Loucy (cell line): ENCODE measurements around the gene IFNGR1.

ENCODE experiments used
- H2AFZ ChIP-seq: fragments of 200-600 bp; sonication (generic); 2 replicates; pipeline ENCODE4 v1.6.0; 2016; ENCODE audit warnings: antibody characterized with exemption, mild to moderate bottlenecking, low read length, moderate library complexity
- H3F3A ChIP-seq: fragments of 200-600 bp; 2 replicates; pipeline ENCODE4 v1.6.0; 2016; ENCODE audit warnings: antibody characterized with exemption, low read depth, mild to moderate bottlenecking
- H3K27me3 ChIP-seq: fragments of 200-600 bp; sonication (generic); 2 replicates; pipeline ENCODE4 v1.6.1; 2014; ENCODE audit warnings: low read length, mild to moderate bottlenecking; ENCODE audit not compliant: insufficient read depth, poor library complexity, severe bottlenecking
- H3K36me3 ChIP-seq: fragments of 200-600 bp; sonication (generic); 2 replicates; pipeline ENCODE4 v1.6.1; 2016; ENCODE audit warnings: low read length; ENCODE audit not compliant: insufficient read depth
- H3K4me1 ChIP-seq: fragments of 200-600 bp; sonication (generic); 2 replicates; pipeline ENCODE4 v1.5.1; 2014; ENCODE audit warnings: low read length, mild to moderate bottlenecking; ENCODE audit not compliant: insufficient read depth, poor library complexity, severe bottlenecking
- H3K4me2 ChIP-seq: fragments of 200-600 bp; sonication (generic); 2 replicates; pipeline ENCODE4 v1.6.0; 2014; ENCODE audit warnings: antibody characterized with exemption, low read length, low read depth, mild to moderate bottlenecking; ENCODE audit not compliant: poor library complexity, severe bottlenecking
- H3K4me3 ChIP-seq: fragments of 200-600 bp; sonication (generic); 2 replicates; pipeline ENCODE4 v1.5.1; 2014; ENCODE audit warnings: low read length, mild to moderate bottlenecking, mixed read lengths; ENCODE audit not compliant: poor library complexity, severe bottlenecking
- H3K79me2 ChIP-seq: fragments of 200-600 bp; sonication (generic); 2 replicates; pipeline ENCODE4 v1.6.1; 2014; ENCODE audit warnings: low read length; ENCODE audit not compliant: insufficient read depth
- H3K9ac ChIP-seq: fragments of 200-600 bp; sonication (generic); 2 replicates; pipeline ENCODE4 v1.6.0; 2014; ENCODE audit warnings: mild to moderate bottlenecking, low read depth, low read length, moderate library complexity; ENCODE audit not compliant: poor library complexity, severe bottlenecking
- H3K9me2 ChIP-seq: fragments of 200-600 bp; sonication (generic); replicated peaks from 2 replicates; pipeline ENCODE4 v1.6.1; 2016; ENCODE audit warnings: low read depth, low read length, mixed read lengths
- H3K9me3 ChIP-seq: fragments of 200-600 bp; sonication (generic); 2 replicates; pipeline ENCODE4 v1.6.1; 2014; ENCODE audit warnings: mild to moderate bottlenecking, antibody characterized with exemption, low read length, low read depth; ENCODE audit not compliant: insufficient read depth
- H4K20me1 ChIP-seq: fragments of 200-600 bp; sonication (generic); 2 replicates; pipeline ENCODE4 v1.6.0; 2014; ENCODE audit warnings: antibody characterized with exemption, low read length, mild to moderate bottlenecking; ENCODE audit not compliant: insufficient read depth, poor library complexity, severe bottlenecking
- CTCF ChIP-seq: fragments of 200-600 bp; sonication (generic); conservative IDR thresholded peaks from 2 replicates; pipeline ENCODE4 v1.5.1; 2014; ENCODE audit warnings: mild to moderate bottlenecking, antibody characterized with exemption, low read length
- EZH2phosphoT487 ChIP-seq: fragments of 200-600 bp; IDR thresholded peaks from 2 replicates; pipeline ENCODE4 v1.6.1; 2018; ENCODE audit warnings: antibody characterized with exemption, mild to moderate bottlenecking, moderate library complexity, borderline replicate concordance

Gene IFNGR1

DNA sequence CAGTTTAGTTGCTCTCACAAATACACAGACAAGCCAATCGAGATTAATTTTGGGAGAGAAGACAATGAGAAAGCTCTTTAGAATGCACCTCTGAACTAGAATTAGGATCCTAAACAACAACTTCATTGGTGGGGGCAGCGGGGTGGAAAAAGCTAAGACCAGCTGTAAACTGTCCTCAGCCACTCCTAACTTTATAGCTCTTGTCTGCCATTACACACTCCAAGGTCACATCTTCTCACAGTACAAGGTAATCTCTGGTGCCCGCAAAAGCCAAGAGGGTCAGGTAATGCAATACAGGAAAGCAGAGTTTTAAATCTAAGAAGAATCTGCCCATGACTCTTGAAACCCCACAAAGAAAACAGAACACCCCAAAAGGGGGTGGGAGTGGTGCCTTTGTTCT lies 27.9 kb downstream of the IFNGR1 start:
- H3K4me2 ChIP-seq = no peak overlapping the region
- no peaks in the 10 kb centered on the region for H3K36me3 ChIP-seq
- no peaks in the 10 kb centered on the region for H3K27me3 ChIP-seq
- H3K9me2 ChIP-seq = no peaks in the 10 kb centered on the region
- no peak overlapping the region for H3K9ac ChIP-seq
- H3K4me3 ChIP-seq = no peak overlapping the region
- no peak overlapping the region for H2AFZ ChIP-seq
- H4K20me1 ChIP-seq = no peaks in the 10 kb centered on the region
- peaks cover 4% of the 10 kb centered on the region for H3K4me1 ChIP-seq
- no peaks in the 10 kb centered on the region for H3F3A ChIP-seq
- H3K79me2 ChIP-seq = no peaks in the 10 kb centered on the region
- TF ChIP-seq CTCF (no peak), EZH2phosphoT487 (no peak)
- H3K9me3 ChIP-seq = peaks cover 17% of the 10 kb centered on the region; the same call in 1 of the 2 replicates

DNA sequence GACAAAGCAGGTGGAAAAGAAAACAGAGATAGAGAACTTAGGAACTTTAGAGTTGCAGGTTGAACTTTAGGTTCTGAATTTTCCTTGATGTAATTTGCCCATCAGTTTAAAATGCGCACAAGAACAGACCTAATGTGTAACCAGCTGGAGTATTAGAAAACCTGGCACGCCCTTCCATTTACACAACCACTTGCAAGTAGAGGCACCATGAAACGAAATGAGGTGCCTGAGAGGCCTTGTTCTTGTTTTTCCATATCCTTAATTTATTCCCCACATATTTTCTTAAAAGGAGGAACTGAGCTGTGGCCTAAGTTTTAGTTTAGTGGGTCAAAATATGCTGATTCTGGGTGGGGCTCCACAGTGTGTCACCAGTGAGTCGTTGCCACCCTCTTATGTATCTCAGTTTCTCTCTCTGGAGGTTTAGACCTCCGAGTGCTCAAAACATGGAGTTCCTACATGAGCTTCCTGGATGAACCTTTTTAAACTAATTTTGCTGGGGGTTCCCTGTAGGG lies 28.5 kb downstream of the IFNGR1 start:
- TF ChIP-seq EZH2phosphoT487 (no peak), CTCF (no peak)
- Histone ChIP-seq H3K36me3 (no peaks in the 10 kb centered on the region), H3F3A (no peaks in the 10 kb centered on the region), H3K9ac (no peak overlapping the region), H3K9me2 (no peaks in the 10 kb centered on the region), H3K4me3 (no peak overlapping the region), H3K4me1 (no peaks in the 10 kb centered on the region), H4K20me1 (no peaks in the 10 kb centered on the region), H3K27me3 (no peaks in the 10 kb centered on the region), H3K79me2 (no peaks in the 10 kb centered on the region), H3K4me2 (no peak overlapping the region), H2AFZ (no peak overlapping the region), H3K9me3 (peaks cover 20% of the 10 kb centered on the region; the same call in 1 of the 2 replicates)

DNA sequence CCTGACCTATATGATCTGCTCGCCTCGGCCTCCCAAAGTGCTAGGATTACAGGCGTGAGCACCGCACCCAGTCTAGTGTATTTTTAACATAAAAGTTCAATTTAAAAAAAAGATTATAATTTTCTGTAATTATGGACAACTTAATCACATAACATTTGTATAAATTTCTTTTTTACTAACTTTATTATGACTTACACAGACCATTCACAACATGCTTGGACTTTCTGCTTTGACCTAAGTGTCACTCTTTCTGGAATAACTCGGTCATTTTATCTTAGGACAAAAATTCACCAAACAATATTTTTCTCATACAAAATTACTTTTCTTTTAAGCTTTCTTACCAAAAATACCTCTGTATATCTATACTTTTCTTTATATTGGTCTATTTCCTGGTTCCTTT lies 30.3 kb downstream of the IFNGR1 start:
- Histone ChIP-seq H3K27me3 (peaks cover 6% of the 10 kb centered on the region), H3K79me2 (no peaks in the 10 kb centered on the region), H3K9ac (no peak overlapping the region), H3K9me3 (peaks cover 27% of the 10 kb centered on the region; the same call in 1 of the 2 replicates), H3F3A (no peaks in the 10 kb centered on the region), H2AFZ (no peak overlapping the region), H3K9me2 (no peaks in the 10 kb centered on the region), H4K20me1 (no peaks in the 10 kb centered on the region), H3K36me3 (no peaks in the 10 kb centered on the region), H3K4me3 (no peak overlapping the region), H3K4me2 (no peak overlapping the region), H3K4me1 (no peaks in the 10 kb centered on the region)
- no peak for TF ChIP-seq CTCF
- no peak for TF ChIP-seq EZH2phosphoT487
